GM19372 (cell line): ENCODE measurements around the gene FCAR.
"Not testable (repeated sequence)": the region's sequence is repeated elsewhere in the genome, so short reads cannot be mapped to it uniquely, and the experiment has no call there.

ENCODE experiments used
- ATAC-seq: cut with Tn5 transposase; IDR thresholded peaks from one replicate; pipeline ENCODE4 v1.9.1; 2021; ENCODE audit warnings: mild to moderate bottlenecking, low read depth, moderate library complexity; ENCODE audit not compliant: unreplicated experiment

Gene FCAR

GRCh38 chr19:54893406-54893805 is 19.4 kb downstream of the FCAR start:
- no peak for ATAC-seq

GRCh38 chr19:54894106-54894505 is 20.1 kb downstream of the FCAR start:
- ATAC-seq = not testable (repeated sequence)

DNA sequence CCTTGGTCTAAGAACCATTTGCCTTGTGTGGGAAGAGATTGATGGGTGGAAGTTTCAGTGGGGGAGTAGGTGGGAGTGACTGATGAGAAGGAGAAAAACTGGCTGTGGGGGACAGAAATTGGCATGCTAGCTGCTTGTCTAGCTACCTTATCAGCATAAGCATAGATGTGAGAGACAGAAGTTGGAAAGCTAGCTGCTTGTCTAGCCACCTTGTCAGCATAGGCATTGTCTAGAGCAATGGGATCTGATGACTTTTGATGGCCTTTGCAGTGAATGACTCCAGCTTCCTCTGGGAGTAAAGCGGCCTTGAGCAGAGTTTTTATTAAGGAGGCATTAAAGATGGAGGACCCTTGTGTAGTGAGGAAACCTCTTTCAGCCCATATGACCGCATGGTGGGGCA is 22.0 kb downstream of the FCAR start:
- ATAC-seq = no peak

DNA sequence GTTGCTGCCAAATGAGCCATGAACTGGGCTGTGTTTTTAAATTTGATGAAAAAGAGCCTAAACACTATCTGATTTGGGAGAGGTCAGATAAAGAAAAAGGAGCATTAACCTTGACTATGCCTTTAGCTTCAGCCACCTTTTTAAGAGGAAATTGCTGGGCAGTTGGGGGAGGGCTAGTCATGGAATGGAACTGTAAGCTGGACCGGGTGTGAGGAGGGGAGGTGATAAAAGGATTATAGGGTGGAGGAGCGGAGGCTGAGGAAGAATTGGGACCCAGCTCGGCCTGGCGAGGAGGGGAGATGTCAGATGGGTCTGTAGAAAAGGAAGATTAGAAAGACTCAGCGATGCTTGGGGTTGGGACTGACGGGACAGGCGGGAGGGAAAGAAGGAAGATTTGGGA is 24.6 kb downstream of the FCAR start:
- ATAC-seq = not testable (repeated sequence)

GRCh38 chr19:54899646-54900045 is 25.6 kb downstream of the FCAR start:
- ATAC-seq = not testable (repeated sequence)

- ATAC-seq = not testable (repeated sequence)
Measured at GRCh38 chr19:54901153-54901552, 27.1 kb downstream of the FCAR start.

DNA sequence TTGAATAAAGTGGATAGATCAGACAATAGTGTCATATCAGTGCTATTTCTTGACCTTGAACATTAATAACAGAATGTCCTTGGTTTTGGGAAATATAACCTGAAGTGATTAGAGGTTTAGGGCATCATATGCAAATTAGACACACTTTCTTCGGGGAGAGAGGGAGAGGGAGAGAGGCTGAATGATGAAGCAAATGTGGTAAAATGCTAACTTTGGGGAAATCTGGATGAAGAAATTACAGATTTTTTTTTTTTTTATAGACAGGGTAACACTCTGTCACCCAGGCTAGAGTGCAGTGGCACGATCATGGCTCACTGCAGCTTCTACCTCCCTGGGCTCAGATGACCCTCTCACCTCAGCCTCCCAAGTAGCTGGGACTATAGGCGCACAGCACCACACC is 28.0 kb downstream of the FCAR start:
- ATAC-seq = no peak

- ATAC-seq = no peak
Measured at GRCh38 chr19:54903303-54903702, 29.3 kb downstream of the FCAR start.

DNA sequence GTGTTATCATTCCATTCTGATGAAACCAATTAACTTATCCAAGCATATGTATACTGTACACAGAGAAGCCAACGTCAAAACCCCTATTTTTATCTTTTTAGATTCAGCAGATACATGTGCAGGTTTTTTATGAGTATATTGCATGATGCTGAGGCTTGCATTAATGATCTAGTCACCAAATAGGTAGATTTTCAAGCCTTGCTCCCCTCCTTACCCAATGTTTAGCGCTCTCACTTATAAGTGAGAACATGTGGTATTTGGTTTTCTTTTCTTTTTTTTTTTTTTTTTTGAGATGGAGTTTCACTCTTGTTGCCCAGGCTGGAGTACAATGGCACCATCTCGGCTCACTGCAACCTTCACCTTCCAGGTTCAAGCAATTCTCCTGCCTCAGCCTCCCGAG is 30.2 kb downstream of the FCAR start:
- not testable (repeated sequence) for ATAC-seq

- no peak for ATAC-seq
Measured at GRCh38 chr19:54905421-54905802, 31.4 kb downstream of the FCAR start.

- ATAC-seq = no peak
Measured at GRCh38 chr19:54905803-54906511, 31.9 kb downstream of the FCAR start, which contains the start of gene NCR1. NCR1 (plus strand) TSS chr19:54906148; CDS start chr19:54906188, 40 bp downstream.

DNA sequence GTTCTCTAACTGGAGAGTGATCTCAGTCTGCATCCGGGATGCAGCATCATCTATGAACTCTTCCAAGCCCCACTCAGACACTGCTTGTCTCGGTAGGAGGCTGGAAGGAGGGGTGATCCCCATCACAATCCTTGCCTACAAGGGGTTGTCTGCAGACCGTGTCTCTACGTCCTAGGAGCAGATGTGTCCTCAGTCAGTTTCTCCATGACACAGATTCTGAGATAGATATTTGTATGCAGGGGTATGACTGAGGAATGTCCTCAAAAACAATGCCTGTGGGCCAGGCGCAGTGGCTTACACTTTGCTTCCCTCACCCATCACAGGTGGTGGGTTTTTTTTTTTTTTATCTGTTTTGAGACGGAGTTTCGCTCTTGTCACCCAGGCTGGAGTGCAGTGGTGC is 32.8 kb downstream of the FCAR start:
- no peak for ATAC-seq

- not testable (repeated sequence) for ATAC-seq
Measured at GRCh38 chr19:54907899-54908298, 33.9 kb downstream of the FCAR start.

DNA sequence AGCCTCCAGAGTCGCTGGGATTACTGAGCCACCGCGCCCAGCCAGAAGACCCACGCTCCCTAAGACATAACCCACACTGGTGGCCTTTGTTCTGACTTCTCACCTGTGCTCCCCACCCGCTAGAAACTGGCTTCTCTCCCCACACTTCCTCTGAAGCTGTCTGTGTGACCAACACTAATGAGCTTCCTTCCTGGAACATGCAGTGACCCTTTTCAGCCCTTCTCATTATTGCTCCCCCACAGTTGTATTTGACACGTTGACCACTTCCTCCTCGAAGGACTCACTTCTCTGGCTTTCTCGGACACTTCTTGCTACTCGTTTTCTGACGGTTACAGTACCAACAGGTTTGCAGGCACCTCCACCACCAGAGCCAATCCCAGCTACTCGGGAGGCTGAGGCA is 42.8 kb downstream of the FCAR start:
- no peak for ATAC-seq

GRCh38 chr19:54918499-54918898 is 44.5 kb downstream of the FCAR start:
- no peak for ATAC-seq

DNA sequence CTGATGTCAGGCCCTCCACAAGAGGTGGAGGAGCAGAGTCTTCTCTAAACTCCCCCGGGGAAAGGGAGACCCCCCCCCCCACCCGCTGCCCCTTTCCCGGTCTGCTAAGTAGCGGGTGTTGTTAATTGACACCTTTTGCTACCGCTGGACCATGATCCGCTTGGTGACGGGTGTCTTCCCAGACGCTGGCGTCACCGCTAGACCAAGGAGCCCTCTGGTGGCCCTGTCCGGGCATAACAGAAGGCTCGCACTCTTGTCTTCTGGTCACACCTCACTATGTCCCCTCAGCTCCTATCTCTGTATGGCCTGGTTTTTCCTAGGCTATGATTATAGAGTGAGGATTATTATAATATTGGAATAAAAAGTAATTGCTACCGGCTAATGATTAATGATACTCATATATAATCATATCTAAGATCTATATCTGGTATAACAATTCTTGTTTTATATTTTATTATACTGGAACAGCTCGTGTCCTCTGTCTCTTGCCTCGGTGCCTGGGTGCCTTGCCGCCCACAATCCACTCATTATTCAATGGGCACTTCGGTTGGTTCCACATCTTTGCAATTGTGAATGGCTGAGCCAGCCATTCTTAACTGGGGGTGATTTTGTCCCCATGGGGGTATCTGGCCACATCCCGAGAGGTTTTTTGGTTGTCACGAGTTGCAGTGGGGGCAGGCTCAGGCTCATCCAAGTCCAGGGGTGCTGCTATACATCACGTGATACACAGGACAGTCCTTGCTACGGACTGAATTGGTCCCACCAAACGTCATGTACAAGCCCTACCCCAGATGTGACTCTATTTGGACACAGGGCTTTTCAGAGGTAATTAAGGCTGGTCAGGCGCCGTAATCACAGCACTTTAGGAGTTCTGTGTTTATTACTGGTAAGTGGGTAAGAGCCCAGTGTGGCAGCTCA is 45.9 kb downstream of the FCAR start:
- not testable (repeated sequence) for ATAC-seq

- ATAC-seq = no peak
Measured at GRCh38 chr19:54921082-54921481, 47.0 kb downstream of the FCAR start.

GRCh38 chr19:54923276-54923675 is 49.2 kb downstream of the FCAR start:
- ATAC-seq = no peak

DNA sequence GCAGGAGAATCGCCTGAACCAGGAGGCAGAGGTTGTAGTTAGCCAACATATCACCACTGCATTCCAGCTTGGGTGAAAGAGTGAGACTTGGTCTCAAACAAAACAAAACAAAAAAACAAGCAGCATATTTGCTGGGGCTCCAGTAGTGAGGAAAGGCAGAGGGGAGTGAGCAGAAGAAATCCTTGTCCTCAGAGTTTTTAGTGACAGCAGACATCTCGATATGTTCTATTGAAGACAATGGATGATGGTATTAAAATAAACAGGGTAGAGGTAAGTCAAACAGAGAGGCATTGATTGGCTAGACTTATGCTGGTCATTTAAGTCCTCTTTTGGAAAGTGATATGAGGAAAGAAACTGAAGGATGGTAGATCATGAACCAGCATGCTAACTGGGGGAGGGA is 54.3 kb downstream of the FCAR start:
- no peak for ATAC-seq

- no peak for ATAC-seq
Measured at GRCh38 chr19:54937926-54938325, 63.9 kb downstream of the FCAR start.

DNA sequence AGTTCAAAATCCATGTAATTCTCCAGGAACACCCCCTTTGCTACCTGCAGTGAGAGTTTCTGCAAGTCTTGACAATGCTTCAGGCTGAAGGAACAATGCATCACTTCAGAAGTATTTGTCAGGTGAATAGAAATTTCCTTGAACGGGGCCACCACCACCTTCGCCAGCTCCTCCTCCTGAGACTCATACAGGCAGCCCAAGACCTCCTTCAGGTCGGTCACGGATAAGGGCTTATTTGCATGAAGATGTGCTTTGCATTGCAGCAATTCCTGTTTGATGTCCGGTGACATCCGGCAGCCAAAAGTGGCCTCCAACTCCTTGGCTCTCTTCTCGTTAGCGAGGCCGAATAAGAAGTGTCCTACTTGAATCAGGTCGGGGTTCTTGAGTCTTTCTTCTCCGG is 64.9 kb downstream of the FCAR start:
- no peak for ATAC-seq

GRCh38 chr19:54939538-54939937 is 65.5 kb downstream of the FCAR start:
- not testable (repeated sequence) for ATAC-seq
